ENCODE measurements around the gene NELL2.

- TF ChIP-seq, protein P1, sequence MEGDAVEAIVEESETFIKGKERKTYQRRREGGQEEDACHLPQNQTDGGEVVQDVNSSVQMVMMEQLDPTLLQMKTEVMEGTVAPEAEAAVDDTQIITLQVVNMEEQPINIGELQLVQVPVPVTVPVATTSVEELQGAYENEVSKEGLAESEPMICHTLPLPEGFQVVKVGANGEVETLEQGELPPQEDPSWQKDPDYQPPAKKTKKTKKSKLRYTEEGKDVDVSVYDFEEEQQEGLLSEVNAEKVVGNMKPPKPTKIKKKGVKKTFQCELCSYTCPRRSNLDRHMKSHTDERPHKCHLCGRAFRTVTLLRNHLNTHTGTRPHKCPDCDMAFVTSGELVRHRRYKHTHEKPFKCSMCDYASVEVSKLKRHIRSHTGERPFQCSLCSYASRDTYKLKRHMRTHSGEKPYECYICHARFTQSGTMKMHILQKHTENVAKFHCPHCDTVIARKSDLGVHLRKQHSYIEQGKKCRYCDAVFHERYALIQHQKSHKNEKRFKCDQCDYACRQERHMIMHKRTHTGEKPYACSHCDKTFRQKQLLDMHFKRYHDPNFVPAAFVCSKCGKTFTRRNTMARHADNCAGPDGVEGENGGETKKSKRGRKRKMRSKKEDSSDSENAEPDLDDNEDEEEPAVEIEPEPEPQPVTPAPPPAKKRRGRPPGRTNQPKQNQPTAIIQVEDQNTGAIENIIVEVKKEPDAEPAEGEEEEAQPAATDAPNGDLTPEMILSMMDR (conservative IDR thresholded peaks at IDR 0.05 in 1 of 2, IDR thresholded peaks at IDR 0.05 in 1 of 2; ENCODE audit: extremely low read depth in 1 of 2, insufficient read depth in 1 of 2, low read depth in 1 of 2, low read length in 2 of 2), result no peak
- TF ChIP-seq EZH2 (IDR thresholded peaks at IDR 0.05; ENCODE audit: borderline replicate concordance, low read length), result no peak
These were observed 249.2 kb downstream of the NELL2 start for GRCh38 chr12:44626883-44627282.
